Astrocyte of the spinal cord (primary cell): ENCODE results near the gene TRIP6.

Source experiments
- DNase-seq: peaks from one replicate; pipeline ENCODE4 v3.0.0; 2011; ENCODE audit warnings: low read depth, low spot score
- H3K4me3 ChIP-seq: 2 replicates; pipeline ENCODE4 v1.5.1; 2011; ENCODE audit warnings: low read depth, mild to moderate bottlenecking, low read length, moderate library complexity
- in situ Hi-C: cut with HindIII; loops from 2 replicates; pipeline ENCODE4 v1.10.0; 2017; ENCODE audit warnings: low sequenced_read_pairs
- TF ChIP-seq, protein P1 (sequence below): IDR thresholded peaks from 2 replicates; pipeline ENCODE4 v1.5.1; 2012; ENCODE audit warnings: low read depth, mild to moderate bottlenecking, low read length, inconsistent platforms

TRIP6 gene

DNA sequence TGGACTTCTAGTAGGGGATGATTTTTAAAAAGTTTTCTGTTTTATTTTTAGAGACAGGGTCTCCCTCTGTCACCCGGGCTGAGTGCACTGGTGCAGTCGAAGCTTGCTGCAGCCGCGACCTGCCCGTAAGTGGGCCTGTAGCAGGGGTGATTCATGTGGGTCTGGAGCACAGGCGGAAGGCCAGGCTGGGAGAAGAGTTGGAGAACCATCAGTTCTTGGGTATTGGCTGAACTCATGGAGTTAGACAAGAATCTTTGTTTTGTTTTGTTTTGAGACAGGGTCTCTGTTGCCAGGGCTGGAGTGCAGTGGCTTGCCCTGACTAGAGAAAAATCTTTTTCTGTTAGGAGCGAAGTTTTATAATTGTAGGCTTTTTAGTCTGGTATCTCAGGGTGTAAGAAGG lies 13.5 kb downstream of the TRIP6 start:
- H3K4me3 ChIP-seq, result no peak overlapping the region
- no peak for DNase-seq
- in situ Hi-C loops, result no loop called here
- TF ChIP-seq, protein P1, sequence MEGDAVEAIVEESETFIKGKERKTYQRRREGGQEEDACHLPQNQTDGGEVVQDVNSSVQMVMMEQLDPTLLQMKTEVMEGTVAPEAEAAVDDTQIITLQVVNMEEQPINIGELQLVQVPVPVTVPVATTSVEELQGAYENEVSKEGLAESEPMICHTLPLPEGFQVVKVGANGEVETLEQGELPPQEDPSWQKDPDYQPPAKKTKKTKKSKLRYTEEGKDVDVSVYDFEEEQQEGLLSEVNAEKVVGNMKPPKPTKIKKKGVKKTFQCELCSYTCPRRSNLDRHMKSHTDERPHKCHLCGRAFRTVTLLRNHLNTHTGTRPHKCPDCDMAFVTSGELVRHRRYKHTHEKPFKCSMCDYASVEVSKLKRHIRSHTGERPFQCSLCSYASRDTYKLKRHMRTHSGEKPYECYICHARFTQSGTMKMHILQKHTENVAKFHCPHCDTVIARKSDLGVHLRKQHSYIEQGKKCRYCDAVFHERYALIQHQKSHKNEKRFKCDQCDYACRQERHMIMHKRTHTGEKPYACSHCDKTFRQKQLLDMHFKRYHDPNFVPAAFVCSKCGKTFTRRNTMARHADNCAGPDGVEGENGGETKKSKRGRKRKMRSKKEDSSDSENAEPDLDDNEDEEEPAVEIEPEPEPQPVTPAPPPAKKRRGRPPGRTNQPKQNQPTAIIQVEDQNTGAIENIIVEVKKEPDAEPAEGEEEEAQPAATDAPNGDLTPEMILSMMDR, result no peak

DNA sequence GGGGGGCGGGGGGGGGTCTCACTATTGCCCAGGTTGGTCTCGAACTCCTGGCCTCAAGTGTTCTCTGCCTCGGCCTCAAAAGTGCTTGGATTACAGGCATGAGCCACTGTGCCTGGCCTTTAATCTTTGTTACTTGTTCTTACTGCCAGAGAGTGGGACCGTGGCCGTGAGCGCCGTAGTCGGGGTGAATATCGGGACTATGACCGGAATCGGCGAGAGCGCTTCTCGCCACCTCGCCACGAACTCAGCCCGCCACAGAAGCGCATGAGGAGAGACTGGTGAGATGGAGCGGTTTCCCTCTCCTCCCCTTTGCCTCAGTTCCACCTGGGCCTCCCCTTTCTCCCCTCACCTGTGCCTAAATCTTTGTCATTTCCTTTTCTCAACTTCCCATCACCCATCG lies 13.9 kb downstream of the TRIP6 start:
- in situ Hi-C loops, result no loop called here
- no peak for DNase-seq
- no peak overlapping the region for H3K4me3 ChIP-seq
- TF ChIP-seq, protein P1, result no peak

DNA sequence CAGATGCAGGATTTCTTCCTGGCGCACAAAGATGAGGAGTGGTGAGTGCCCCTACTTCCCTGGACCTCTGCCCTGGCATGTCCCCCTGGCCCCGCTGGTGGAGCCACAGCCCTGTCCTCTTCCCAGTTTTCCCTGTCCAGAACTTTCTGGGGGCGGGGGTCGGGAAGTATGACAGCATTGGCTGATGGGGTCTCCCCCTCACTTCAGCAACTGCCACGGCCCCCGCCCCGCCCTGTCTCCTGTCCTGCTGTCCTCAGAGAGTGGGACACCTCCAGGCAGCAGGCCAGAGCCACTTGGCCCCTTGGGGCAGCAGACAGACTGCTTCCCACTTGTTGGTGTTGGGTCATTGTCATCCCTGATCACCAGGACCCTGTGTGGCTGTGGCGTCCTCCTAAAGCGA lies 15.0 kb downstream of the TRIP6 start:
- H3K4me3 ChIP-seq, result no peak overlapping the region
- TF ChIP-seq, protein P1, result no peak
- in situ Hi-C loops, result no loop called here
- DNase-seq, result no peak

DNA sequence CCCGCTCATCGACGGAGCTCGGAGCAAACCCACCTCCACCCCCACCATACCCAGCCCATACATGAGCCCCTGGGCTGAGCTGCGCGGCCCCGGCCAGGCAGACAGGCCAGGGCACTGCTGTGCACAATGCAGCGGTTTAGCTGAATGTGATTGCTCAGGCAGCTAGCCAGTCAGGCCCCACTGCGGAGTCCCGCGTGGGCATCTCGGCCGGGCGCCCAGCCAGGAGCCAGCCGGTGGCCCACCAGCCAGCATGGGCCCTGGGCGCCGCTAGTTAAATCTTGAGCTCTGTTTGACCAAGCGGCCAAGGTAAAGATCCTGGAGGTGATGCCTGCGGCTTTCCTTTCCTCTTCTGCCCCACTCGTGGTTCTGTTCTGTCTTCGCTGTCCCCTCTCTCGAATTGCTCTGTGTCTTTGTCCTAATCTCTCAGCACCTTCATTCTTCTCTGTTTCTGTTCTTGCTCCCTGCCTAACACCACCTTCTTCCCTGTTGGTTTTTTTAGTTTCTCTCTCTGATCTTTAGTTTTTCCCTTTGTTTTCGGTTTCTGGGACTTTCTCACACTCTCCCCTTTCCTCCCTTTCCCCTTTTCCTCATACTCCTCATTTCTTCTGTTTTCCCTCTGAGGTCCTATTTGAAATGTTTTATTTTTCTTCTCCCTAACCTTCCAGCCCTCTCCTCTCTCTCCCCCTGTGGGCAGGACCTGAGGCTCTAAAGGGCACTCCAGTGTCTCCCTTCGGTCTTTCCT lies 15.8 kb downstream of the TRIP6 start:
- TF ChIP-seq, protein P1, result no peak
- in situ Hi-C loops, result no loop called here
- DNase-seq, result no peak
- no peak overlapping the region for H3K4me3 ChIP-seq

DNA sequence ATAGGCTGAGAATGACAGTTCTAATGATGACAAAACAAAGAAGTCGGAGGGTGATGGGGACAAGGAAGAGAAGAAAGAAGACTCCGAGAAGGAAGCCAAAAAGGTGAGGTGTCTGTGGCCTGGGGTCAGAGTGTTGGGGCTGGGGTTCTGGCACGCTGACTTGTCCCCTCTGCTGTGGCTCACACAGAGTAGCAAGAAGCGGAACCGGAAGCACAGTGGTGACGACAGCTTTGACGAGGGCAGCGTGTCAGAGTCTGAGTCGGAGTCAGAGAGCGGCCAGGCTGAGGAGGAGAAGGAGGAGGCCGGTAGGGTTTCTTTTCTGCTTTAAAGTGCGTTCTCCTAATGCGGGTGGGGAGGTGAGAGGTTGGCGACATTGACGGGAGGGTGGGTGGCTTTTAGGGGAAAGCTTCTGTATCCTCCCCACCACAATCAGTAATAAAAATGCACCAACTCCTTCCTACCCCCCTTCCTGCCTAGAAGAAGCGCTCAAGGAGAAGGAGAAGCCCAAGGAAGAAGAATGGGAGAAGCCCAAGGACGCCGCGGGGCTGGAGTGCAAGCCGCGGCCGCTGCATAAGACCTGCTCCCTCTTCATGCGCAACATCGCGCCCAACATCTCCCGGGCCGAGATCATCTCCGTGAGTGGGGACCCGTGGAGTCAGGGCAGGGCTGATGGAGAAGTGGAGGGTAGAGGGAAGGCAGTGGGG lies 17.7 kb downstream of the TRIP6 start:
- TF ChIP-seq, protein P1, result no peak
- in situ Hi-C loops, result no loop called here
- no peak for DNase-seq
- H3K4me3 ChIP-seq, result no peak overlapping the region

DNA sequence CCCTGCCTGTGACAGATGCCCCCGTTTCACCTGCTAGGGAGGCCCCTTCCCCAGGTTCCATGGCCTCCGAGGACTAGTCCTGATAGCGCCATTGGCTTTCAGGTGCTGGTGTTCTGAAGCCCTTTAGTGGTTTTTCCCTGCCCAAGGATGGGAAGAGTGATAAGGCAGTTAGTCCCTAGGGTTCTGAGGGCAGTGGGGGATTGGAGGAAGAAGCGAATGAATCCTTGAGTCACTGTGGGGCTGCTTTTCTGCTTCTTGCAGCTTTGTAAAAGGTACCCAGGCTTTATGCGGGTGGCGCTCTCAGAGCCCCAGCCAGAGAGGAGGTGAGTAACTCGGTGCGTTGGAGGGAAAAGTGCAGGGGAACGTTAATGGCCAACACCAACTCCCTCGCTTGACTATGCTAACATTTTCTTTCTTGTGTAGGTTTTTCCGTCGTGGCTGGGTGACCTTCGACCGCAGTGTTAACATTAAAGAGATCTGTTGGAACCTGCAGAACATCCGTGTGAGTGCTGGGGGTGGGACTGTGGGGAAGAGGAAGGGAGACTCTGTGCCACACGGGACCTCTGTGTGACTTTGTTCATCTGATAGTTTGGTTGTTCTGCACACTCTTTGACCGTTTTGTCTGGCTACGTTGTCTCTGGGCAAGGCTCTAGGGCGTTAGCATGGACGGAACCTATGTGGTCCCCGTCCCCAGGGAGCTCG lies 18.4 kb downstream of the TRIP6 start:
- TF ChIP-seq, protein P1, result no peak
- no peak overlapping the region for H3K4me3 ChIP-seq
- in situ Hi-C loops, result no loop called here
- no peak for DNase-seq
